Transverse colon (tissue), 4 donors: ENCODE results near the gene SUFU. TPM values are rescaled to one million over a fixed set of nuclear protein-coding genes. Genes with fewer than 3 reads are reported as not detected.

Experiments used
- DNase-seq: peaks from one replicate; pipeline ENCODE4 v3.0.0-alpha.2; 2019
- H3K27ac ChIP-seq, 4 donors: fragments of 200-600 bp; sonication (generic); 2 replicates each; pipeline ENCODE4 v1.5.1; 2016 to 2018; ENCODE audit warnings: inconsistent platforms in 4 of 4
- H3K27me3 ChIP-seq: fragments of 200-600 bp; sonication (generic); 2 replicates; pipeline ENCODE4 v1.5.1; 2017; ENCODE audit warnings: inconsistent platforms
- H3K36me3 ChIP-seq, 4 donors: fragments of 200-600 bp; sonication (generic); 2 replicates each; pipeline ENCODE4 v1.5.1; 2017 to 2019; ENCODE audit warnings: inconsistent platforms in 4 of 4
- H3K4me1 ChIP-seq, 4 donors: fragments of 200-600 bp; sonication (generic); 2 replicates each; pipeline ENCODE4 v1.5.1; 2017 to 2020; ENCODE audit warnings: inconsistent platforms in 4 of 4
- H3K4me3 ChIP-seq, 4 donors: fragments of 200-600 bp; sonication (generic); 1 replicate in 1 of 4; 2 replicates in 3 of 4; pipeline versions ENCODE4 v1.5.1 to v1.6.1; 2017 to 2019; ENCODE audit warnings: inconsistent platforms in 4 of 4
- H3K9me3 ChIP-seq, 2 donors: fragments of 200-600 bp; sonication (generic); 2 replicates each; pipeline ENCODE4 v1.5.1; 2017 to 2019; ENCODE audit warnings: inconsistent platforms in 2 of 2
- CTCF ChIP-seq, 5 experiments: fragments of 200-600 bp in 3 of 5; fragments of 450-650 bp in 2 of 5; sonication (generic) in 3 of 5; IDR thresholded peaks; 1 replicate in 2 of 5; 2 replicates in 3 of 5; pipeline ENCODE4 v1.5.1; 2016 to 2017; ENCODE audit warnings: antibody characterized with exemption in 5 of 5, inconsistent platforms in 3 of 5, mild to moderate bottlenecking in 2 of 5, moderate library complexity in 1 of 5
- EP300 ChIP-seq: sonication (generic); formaldehyde crosslinking; IDR thresholded peaks from one replicate; pipeline ENCODE4 v1.6.1; 2017; ENCODE audit warnings: antibody characterized with exemption, low read depth
- POLR2A ChIP-seq: fragments of 450-650 bp; IDR thresholded peaks from one replicate; pipeline ENCODE4 v1.6.1; 2016; ENCODE audit warnings: antibody characterized with exemption, mild to moderate bottlenecking, moderate library complexity
- POLR2AphosphoS5 ChIP-seq, 3 donors: sonication (generic); formaldehyde crosslinking; IDR thresholded peaks; one replicate each; pipeline ENCODE4 v1.6.1; 2016; ENCODE audit warnings: antibody characterized with exemption in 3 of 3
- WGBS, 2 donors: methylation state at CpG; one replicate each; pipeline ENCODE4 v1.1.5; 2018; ENCODE audit warnings: low coverage in 1 of 2; 5-methylcytosine and 5-hydroxymethylcytosine counted together
- in situ Hi-C, 4 donors: fragments of 200-750 bp; cut with MboI; loops; one replicate each; pipeline versions ENCODE4 v1.15.0 to v1.15.1; 2017; ENCODE audit warnings: low sequenced_read_pairs in 3 of 4, low pct_ligation_motif_present in 1 of 4, low pct_unique_long_range_greater_than_20kb in 1 of 4
- intact Hi-C: fragments of 100-400 bp; cut with DNase I; formaldehyde crosslinking; loops from one replicate; pipeline ENCODE4 v1.15.1; 2023; ENCODE audit warnings: low total_unique reads
- total RNA-seq, 4 donors: library from RNA; depleted of rRNA; stranded (reverse); fragments of >200 nt; gene quantifications; one replicate each; pipeline ENCODE4 v1.1.0, GENCODE V29; 2016

The SUFU gene
- total RNA-seq, 4 donors from 2014 or later: 5.4 to 13.8 (median 6.6) TPM

- peak overlapping the region in 2 of 4 donors; percentile 8 to 10 for H3K4me3 ChIP-seq
- H3K27me3 ChIP-seq: no peaks in the 10 kb centered on the region
- H3K9me3 ChIP-seq: no peaks in the 10 kb centered on the region
- H3K36me3 ChIP-seq: no peaks in the 10 kb centered on the region
- H3K27ac ChIP-seq: peak overlapping the region; percentile 63 to 75 (median 72)
- TF ChIP-seq EP300 (no peak), CTCF (IDR thresholded peaks at IDR 0.05) (no peak), POLR2AphosphoS5 (IDR thresholded peaks at IDR 0.05) (no peak), POLR2A (no peak)
- H3K4me1 ChIP-seq: peaks cover 24 to 65% (median 36%) of the 10 kb centered on the region in 4 donors
- intact Hi-C loops (no loop called here), in situ Hi-C loops (no loop called here)
- peak; percentile 47 for DNase-seq
- 19% methylated on average over 10 to 19 of the region's 19 CpGs for WGBS, 2 donors
Measured at GRCh38 chr10:102673819-102674511, 170.2 kb downstream of the SUFU start.

GRCh38 chr10:102674566-102674965 is 170.8 kb downstream of the SUFU start:
- Histone ChIP-seq H3K27ac (peak overlapping the region; percentile 63 to 75 (median 72)), H3K4me1 (peaks cover 23 to 62% (median 32%) of the 10 kb centered on the region in 4 donors), H3K27me3 (no peaks in the 10 kb centered on the region), H3K4me3 (peak overlapping the region in 2 of 4 donors; percentile 8 to 10), H3K9me3 (no peaks in the 10 kb centered on the region), H3K36me3 (no peaks in the 10 kb centered on the region)
- 29% methylated on average over 2 of the region's 2 CpGs; no CpG with 5 or more reads in 1 of the 2 donors for WGBS, 2 donors
- in situ Hi-C loops (no loop called here), intact Hi-C loops (no loop called here)
- TF ChIP-seq EP300: no peak
- TF ChIP-seq POLR2A: no peak
- TF ChIP-seq CTCF (IDR thresholded peaks at IDR 0.05): no peak
- no peak for TF ChIP-seq POLR2AphosphoS5 (IDR thresholded peaks at IDR 0.05)
- DNase-seq: no peak

GRCh38 chr10:102675011-102675665 is 171.4 kb downstream of the SUFU start:
- H3K36me3 ChIP-seq: no peaks in the 10 kb centered on the region
- no peak overlapping the region for H3K4me3 ChIP-seq
- TF ChIP-seq CTCF (IDR thresholded peaks at IDR 0.05) (no peak), POLR2AphosphoS5 (IDR thresholded peaks at IDR 0.05) (no peak), POLR2A (no peak), EP300 (no peak)
- in situ Hi-C loops: no loop called here
- DNase-seq: no peak
- H3K27ac ChIP-seq: peak overlapping the region; percentile 63 to 75 (median 72)
- peaks cover 21 to 58% (median 30%) of the 10 kb centered on the region in 4 donors for H3K4me1 ChIP-seq
- intact Hi-C loops: no loop called here
- 60% methylated on average over 8 of the region's 8 CpGs; no CpG with 5 or more reads in 1 of the 2 donors for WGBS, 2 donors
- no peaks in the 10 kb centered on the region for H3K9me3 ChIP-seq
- H3K27me3 ChIP-seq: no peaks in the 10 kb centered on the region

- in situ Hi-C loops: no loop called here
- intact Hi-C loops: no loop called here
- Histone ChIP-seq H3K27me3 (no peaks in the 10 kb centered on the region), H3K36me3 (no peaks in the 10 kb centered on the region), H3K9me3 (no peaks in the 10 kb centered on the region), H3K4me1 (peaks cover 21 to 58% (median 30%) of the 10 kb centered on the region in 4 donors), H3K4me3 (no peak overlapping the region), H3K27ac (peak overlapping the region; percentile 63 to 75 (median 72))
- DNase-seq: no peak
- TF ChIP-seq POLR2AphosphoS5 (IDR thresholded peaks at IDR 0.05) (peak in 1 of 3 donors; percentile 9), CTCF (IDR thresholded peaks at IDR 0.05) (no peak)
- WGBS, 2 donors: 38 to 51% methylated on average over 14 to 16 of the region's 16 CpGs
Measured at GRCh38 chr10:102675666-102676533, 172.1 kb downstream of the SUFU start.
